ENCODE measurements around the gene CTSL.
"Not testable (repeated sequence)": the region's sequence is repeated elsewhere in the genome, so short reads cannot be mapped to it uniquely, and the experiment has no call there.

Gene CTSL

DNA sequence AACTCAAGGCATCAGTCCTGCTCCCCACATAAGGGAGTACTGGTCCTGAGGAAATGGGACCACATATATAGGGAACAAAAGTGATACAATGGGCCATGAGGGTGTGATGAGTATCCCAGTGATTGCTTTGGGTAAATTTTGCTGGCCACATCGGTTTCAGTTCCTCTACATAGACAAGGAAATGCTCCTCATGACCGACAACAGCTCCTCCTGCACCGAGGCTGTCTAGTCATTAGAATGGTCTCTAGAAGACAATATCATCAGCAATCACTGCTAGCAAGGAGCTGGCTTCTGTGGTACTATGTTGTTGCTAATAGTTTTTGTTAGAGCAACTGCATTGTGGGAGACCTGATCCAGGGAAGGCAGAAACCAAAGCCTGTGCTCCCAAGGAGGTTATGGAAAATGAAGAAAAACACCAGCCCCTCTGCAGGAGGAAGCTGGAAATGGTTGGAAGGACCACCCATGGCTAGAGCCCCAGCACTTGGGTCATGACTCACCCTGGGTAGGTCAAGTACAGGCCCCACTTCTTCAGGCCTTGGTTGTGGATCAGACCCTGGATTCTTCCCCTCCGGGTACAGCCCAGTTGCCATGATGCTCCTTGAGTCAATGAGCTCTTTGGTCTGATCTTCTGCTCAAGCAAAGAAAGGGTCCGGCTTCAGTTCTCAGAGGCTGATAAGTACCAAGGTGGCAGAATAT lies 3.4 kb upstream of the CTSL start:
- no peak for DNase-seq (ENCODE audit: low read depth in 2 of 2)

DNA sequence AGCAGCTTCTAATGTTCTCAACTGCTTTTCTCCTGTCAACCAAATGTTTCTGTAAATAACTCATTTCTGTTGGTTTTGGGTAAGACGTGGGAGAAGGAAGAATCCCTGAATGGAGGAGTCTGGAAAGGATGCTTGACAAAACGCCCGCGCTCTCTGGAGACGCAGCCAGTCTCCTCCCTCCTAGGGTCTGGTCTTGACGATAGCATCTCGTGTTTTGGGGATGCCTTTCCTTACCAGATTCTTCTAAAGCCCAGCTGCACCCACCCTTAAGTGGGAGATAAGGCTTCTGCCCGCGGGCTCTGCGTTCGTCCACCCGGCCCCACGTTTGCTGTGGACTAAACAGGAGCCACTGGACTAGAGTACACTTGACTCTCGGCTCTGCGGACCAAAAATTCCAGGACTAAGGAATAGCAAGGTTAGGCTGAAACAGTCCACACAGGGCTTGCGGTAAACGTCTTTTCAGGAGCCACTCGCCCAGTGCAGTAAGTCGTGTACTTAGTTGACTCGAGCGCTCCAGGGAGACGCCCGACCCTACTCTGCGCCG lies 491 bp upstream of the CTSL start:
- no peak for DNase-seq (ENCODE audit: low read depth in 2 of 2)

- DNase-seq (ENCODE audit: low read depth in 2 of 2): no peak
These were observed 3.3 kb downstream of the CTSL start for GRCh38 chr9:87729246-87729645.

DNA sequence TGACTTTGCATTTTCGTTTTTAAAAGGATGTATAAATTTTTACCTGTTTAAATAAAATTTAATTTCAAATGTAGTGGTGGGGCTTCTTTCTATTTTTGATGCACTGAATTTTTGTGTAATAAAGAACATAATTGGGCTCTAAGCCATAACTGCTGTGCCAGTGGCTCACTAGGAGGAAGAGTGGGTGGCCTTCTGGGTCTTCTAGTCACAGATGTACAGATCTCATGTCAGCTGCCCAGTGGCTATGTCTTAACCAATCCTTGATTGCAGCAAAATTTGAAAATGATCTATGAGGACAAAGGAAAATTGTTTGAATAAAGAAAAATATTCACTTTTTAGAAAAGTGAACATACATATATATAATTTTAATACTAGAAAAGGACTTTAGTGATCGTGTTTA lies 5.4 kb downstream of the CTSL start:
- DNase-seq (ENCODE audit: low read depth in 2 of 2): no peak

- no peak for DNase-seq (ENCODE audit: low read depth in 2 of 2)
These were observed 6.4 kb downstream of the CTSL start for GRCh38 chr9:87732344-87732743.

GRCh38 chr9:87732756-87733155 lies 6.8 kb downstream of the CTSL start:
- no peak for DNase-seq (ENCODE audit: low read depth in 2 of 2)

DNA sequence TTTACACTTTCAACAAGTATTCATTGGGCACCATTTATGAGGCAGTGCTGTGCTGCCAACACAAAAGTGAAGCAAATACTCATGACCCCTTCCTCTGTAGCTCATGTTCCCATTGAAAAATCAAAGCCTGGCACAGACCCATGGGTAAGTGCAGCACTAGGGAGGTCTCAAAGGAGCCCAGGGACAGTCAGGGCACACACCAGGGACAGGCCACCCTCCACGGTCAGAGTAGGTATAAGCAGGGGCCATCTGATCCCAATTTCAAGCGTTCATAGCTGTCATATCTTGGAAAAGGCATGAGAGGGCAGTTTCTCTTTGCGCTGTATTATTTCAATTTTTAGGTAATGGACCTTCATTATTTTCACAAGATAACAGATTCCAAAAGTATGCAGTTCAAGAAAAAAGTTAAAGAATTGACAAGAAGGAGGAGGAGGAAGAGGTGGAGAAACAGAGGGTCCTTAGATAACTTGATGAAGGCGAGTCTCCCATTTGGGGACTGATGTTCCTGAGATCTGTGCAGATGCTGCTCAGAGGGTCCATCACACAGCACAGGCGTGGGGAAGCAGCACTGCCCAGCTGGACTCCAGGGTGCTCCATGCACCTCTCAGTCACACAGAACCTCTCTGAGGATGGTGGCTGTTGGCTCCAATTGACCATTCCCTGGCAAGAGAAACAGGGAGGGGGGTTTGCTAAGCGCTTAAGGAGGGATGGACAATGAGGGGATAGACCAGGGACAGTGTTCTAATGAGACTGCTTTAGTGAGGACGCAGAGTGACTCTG lies 7.5 kb downstream of the CTSL start:
- DNase-seq (ENCODE audit: low read depth in 2 of 2): no peak

DNA sequence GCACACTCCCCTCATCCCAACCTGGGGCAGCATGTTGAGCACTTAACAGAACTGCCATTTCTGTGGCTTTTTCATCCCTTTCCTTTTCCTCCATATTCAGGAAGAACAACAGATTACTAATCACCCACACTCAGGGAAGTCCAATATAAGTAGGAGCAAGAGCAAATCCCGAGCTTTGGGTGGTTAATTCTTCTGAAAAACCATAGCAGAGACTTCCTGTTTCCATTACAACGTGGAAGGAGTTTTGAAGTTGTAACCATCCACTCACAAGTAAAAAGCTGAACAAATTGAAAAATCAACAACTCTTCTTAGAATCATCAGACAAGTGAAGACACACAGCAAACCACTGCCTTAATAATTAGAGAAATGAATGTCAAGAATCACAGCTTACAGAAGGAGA lies 8.2 kb downstream of the CTSL start:
- DNase-seq (ENCODE audit: low read depth in 2 of 2): no peak

DNA sequence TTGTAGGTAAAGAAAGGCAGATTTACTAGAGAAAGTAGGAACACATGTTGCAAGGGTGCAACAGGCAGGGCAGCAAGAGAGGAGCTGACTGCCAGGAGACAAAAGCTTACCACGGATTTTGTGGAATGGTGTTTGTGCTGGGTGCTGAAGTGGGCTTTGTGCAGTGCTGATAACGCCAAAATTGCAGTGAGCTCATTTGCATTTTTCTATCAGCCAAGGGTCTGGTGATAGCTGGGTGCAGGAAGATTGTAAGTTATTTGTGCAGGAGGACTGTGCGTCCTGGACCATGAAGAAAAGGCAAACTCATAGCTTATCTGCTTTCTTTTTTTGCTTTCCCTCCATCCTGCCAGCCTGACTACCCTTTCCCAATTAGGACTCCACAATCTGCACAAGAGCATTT lies 13.6 kb downstream of the CTSL start:
- no peak for DNase-seq (ENCODE audit: low read depth in 2 of 2)

GRCh38 chr9:87740209-87740608 lies 14.3 kb downstream of the CTSL start:
- no peak for DNase-seq (ENCODE audit: low read depth in 2 of 2)

DNA sequence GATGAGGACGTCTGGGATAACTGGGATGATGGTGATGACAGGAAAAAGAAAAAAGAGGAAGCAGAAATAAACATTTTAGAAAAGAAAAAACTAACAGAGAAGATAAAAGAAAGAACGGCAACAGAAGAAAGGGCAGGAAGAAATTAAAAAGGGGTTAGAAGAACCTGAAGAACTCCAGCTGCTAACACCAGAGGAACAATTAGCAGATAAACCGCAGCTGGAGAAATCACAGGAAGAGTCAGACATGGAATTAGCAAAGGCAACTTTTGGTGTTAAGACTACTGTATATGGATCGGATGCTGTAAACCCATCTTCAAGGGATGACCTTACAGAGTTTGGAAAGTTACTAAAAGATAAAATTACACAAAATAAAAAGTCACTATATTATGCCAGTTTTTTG lies 15.4 kb downstream of the CTSL start:
- DNase-seq (ENCODE audit: low read depth in 2 of 2): no peak

DNA sequence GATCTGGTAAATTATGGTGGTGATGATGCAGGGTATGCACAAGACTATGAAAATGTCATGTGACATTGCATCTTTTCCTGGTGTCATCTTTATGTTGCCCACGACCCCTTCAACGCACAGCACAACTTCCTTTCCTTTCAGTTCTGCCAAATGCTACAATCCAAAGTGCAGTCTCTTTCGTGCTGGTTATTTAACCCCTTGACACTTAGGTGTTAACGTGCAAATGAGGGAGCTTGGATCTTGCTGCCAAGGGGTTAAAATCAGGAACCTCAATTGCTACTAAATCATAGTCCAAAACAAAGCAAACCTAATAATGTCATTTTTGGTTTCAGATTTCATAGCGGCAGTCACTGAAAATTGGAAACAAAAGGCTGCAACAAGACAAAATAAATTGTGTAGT lies 16.0 kb downstream of the CTSL start:
- no peak for DNase-seq (ENCODE audit: low read depth in 2 of 2)

GRCh38 chr9:87742813-87743428 lies 17.0 kb downstream of the CTSL start:
- no peak for DNase-seq (ENCODE audit: low read depth in 2 of 2)

DNA sequence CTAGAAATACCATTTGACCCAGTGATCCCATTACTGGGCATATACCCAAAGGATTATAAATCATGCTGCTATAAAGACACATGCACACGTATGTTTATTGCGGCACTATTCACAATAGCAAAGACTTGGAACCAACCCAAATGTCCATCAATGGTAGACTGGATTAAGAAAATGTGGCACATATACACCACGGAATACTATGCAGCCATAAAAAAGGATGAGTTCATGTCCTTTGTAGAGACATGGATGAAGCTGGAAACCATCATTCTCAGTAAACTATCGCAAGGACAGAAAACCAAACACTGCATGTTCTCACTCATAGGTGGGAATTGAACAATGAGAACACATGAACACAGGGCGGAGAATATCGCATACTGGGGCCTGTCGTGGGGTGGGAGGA lies 18.3 kb downstream of the CTSL start:
- DNase-seq (ENCODE audit: low read depth in 2 of 2): not testable (repeated sequence)

DNA sequence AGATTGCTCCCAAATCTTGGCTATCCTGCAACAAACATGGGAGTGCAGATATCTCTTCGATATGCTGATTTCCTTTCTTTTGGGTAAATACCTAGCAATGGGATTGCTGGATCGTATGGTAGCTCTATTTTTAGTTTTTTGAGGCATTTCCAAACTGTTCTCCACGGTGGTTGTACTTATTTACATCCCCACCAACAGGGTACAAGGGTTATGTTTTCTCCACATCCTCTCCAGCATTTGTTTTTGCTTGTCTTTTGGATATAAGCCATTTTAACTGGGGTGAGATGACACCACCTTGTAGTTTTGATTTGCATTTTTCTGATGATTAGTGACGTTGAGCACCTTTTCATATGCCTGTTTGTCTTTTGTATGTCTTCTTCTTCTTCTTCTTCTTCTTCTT lies 20.3 kb downstream of the CTSL start:
- DNase-seq (ENCODE audit: low read depth in 2 of 2): no peak

DNA sequence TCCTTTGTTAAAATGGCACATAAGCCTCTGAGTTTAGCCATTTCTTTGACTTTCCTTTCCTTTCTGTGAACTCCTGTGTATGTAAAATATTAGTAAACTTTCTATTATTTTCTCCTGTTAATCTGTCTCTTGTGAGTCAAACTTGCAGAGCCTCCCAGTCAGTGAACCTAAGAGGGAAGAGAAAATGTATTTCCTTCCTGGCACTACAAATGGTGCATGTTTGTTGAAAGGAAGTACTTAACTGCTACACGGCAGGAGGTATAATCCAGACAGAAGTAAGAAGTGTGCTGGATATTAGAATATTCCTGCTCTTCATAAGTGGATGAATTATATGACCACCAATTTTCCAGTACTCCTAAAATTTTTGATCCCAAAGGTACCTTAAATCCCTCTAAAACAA lies 23.0 kb downstream of the CTSL start:
- no peak for DNase-seq (ENCODE audit: low read depth in 2 of 2)

- DNase-seq (ENCODE audit: low read depth in 2 of 2): no peak
These were observed 23.6 kb downstream of the CTSL start for GRCh38 chr9:87749335-87750035.

GRCh38 chr9:87750726-87751125 lies 24.8 kb downstream of the CTSL start:
- DNase-seq (ENCODE audit: low read depth in 2 of 2): no peak

GRCh38 chr9:87751423-87751822 lies 25.5 kb downstream of the CTSL start:
- DNase-seq (ENCODE audit: low read depth in 2 of 2): no peak

DNA sequence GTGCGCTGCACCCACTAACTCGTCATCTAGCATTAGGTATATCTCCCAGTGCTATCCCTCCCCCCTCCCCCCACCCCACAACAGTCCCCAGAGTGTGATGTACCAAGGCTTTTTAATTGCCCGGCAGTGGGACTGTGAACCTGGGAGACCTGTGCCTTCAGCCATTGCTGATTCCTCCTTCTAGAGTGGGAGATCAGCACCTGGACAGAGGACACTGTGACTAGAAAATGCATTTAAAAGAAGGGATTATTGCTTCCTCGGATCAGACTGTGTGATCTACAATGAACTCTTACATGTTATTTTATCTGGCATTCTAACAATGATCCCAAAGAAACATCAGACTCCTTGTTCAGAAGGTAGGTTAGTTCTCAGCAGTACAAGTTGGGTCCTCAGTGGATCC lies 25.9 kb downstream of the CTSL start:
- DNase-seq (ENCODE audit: low read depth in 2 of 2): no peak

GRCh38 chr9:87753313-87753712 lies 27.4 kb downstream of the CTSL start:
- DNase-seq (ENCODE audit: low read depth in 2 of 2): no peak

- not testable (repeated sequence) for DNase-seq (ENCODE audit: low read depth in 2 of 2)
These were observed 32.4 kb downstream of the CTSL start for GRCh38 chr9:87758330-87758729.
